B cell (primary cell): Measurements from ENCODE around the gene TMEM143. TPM values are rescaled to one million over a fixed set of nuclear protein-coding genes. Genes with fewer than 3 reads are reported as not detected.

ENCODE experiments used
- ATAC-seq: fragments of 200-7000 bp; cut with Tn5 transposase; one replicate; pipeline ENCODE4 v1.10.0; 2021; ENCODE audit warnings: low read depth, mild to moderate bottlenecking, moderate number of reproducible peaks, moderate library complexity
- CTCF ChIA-PET: fragments of 350-600 bp; sonication (Branson Sonifier 250); formaldehyde crosslinking; loops from one replicate; lab custom pipeline; 2021; ENCODE audit warnings: antibody characterized with exemption, inconsistent platforms; lab: Charles Lee
- POLR2A ChIA-PET: fragments of 350-600 bp; sonication (Branson Sonifier 250); formaldehyde crosslinking; loops from one replicate; lab custom pipeline; 2021; ENCODE audit warnings: antibody characterized with exemption; lab: Charles Lee
- DNase-seq: peaks from one replicate; pipeline ENCODE4 v3.0.0; 2013
- H2AFZ ChIP-seq: 2 replicates; pipeline ENCODE4 v1.6.1; 2012; ENCODE audit warnings: mild to moderate bottlenecking, low read depth, low read length; ENCODE audit not compliant: insufficient read depth, poor library complexity, severe bottlenecking
- H3K27ac ChIP-seq, 2 donors: 1 replicate in 1 of 2; 2 replicates in 1 of 2; pipeline ENCODE4 v1.5.1; 2012 to 2013; ENCODE audit warnings: low read length in 2 of 2, mild to moderate bottlenecking in 2 of 2, moderate library complexity in 1 of 2
- H3K27me3 ChIP-seq, 4 experiments: fragments of 200-600 bp in 1 of 4; sonication (generic) in 1 of 4; replicated peaks in 1 of 4; 1 replicate in 2 of 4; 2 replicates in 2 of 4; pipeline versions ENCODE4 v1.6.1 to v1.7.0; 2013 to 2016; ENCODE audit warnings: low read length in 3 of 4, mild to moderate bottlenecking in 2 of 4, mixed read lengths in 1 of 4, moderate library complexity in 1 of 4; ENCODE audit not compliant: insufficient read depth in 4 of 4, control insufficient read depth in 3 of 4; ENCODE audit errors: control extremely low read depth in 1 of 4
- H3K36me3 ChIP-seq, 2 experiments: replicated peaks in 1 of 2; 1 replicate in 1 of 2; 2 replicates in 1 of 2; pipeline versions ENCODE4 v1.6.1 to v1.7.1; 2013; ENCODE audit warnings: low read length in 1 of 2; ENCODE audit not compliant: insufficient read depth in 2 of 2, control insufficient read depth in 1 of 2; ENCODE audit errors: control extremely low read depth in 1 of 2, extremely low read depth in 1 of 2
- H3K4me1 ChIP-seq, 2 donors: fragments of 200-600 bp in 1 of 2; sonication (generic) in 1 of 2; 1 replicate in 1 of 2; 2 replicates in 1 of 2; pipeline versions ENCODE4 v1.5.1 to v1.6.1; 2013 to 2017; ENCODE audit warnings: low read length in 2 of 2; ENCODE audit not compliant: control insufficient read depth in 2 of 2, insufficient read depth in 2 of 2
- H3K4me2 ChIP-seq: replicated peaks from 2 replicates; pipeline ENCODE3; 2012; ENCODE audit warnings: mild to moderate bottlenecking, low read depth, low read length; ENCODE audit not compliant: poor library complexity, severe bottlenecking
- H3K4me3 ChIP-seq, 5 experiments: fragments of 200-600 bp in 1 of 5; sonication (generic) in 1 of 5; 1 replicate in 3 of 5; 2 replicates in 2 of 5; pipeline versions ENCODE4 v1.5.1 to v1.7.0; 2011 to 2016; ENCODE audit warnings: low read length in 4 of 5, mild to moderate bottlenecking in 4 of 5, low read depth in 2 of 5, control low read depth in 1 of 5, moderate library complexity in 1 of 5; ENCODE audit not compliant: insufficient read depth in 1 of 5; ENCODE audit errors: control extremely low read depth in 1 of 5, extremely low read depth in 1 of 5
- H3K79me2 ChIP-seq: fragments of 200-600 bp; sonication (generic); one replicate; pipeline ENCODE4 v1.6.0; 2016; ENCODE audit warnings: low read length; ENCODE audit not compliant: control insufficient read depth, insufficient read depth
- H3K9ac ChIP-seq: fragments of 200-600 bp; sonication (generic); 2 replicates; pipeline ENCODE4 v1.6.1; 2017; ENCODE audit warnings: mild to moderate bottlenecking, low read length, moderate library complexity
- H3K9me3 ChIP-seq, 3 donors: one replicate each; pipeline versions ENCODE4 v1.6.1 to v1.7.1; 2013; ENCODE audit warnings: low read length in 2 of 3; ENCODE audit not compliant: control insufficient read depth in 2 of 3, insufficient read depth in 1 of 3; ENCODE audit errors: control extremely low read depth in 1 of 3
- H4K20me1 ChIP-seq: 2 replicates; pipeline ENCODE4 v1.6.0; 2012; ENCODE audit warnings: mild to moderate bottlenecking, low read length; ENCODE audit not compliant: insufficient read depth, control insufficient read depth, poor library complexity, severe bottlenecking
- H3K27ac Mint-ChIP-seq: one replicate; pipeline ENCODE4 v1.8.0; 2021; ENCODE audit warnings: mixed read lengths
- H3K27me3 Mint-ChIP-seq: one replicate; pipeline ENCODE4 v1.8.0; 2021; ENCODE audit warnings: mixed read lengths
- H3K4me1 Mint-ChIP-seq: one replicate; pipeline ENCODE4 v1.8.0; 2021; ENCODE audit warnings: mixed read lengths
- H3K4me3 Mint-ChIP-seq: one replicate; pipeline ENCODE4 v1.8.0; 2021; ENCODE audit warnings: mixed read lengths
- H3K9me3 Mint-ChIP-seq: one replicate; pipeline ENCODE4 v1.8.0; 2022; ENCODE audit warnings: mixed read lengths; ENCODE audit not compliant: insufficient read depth
- CTCF ChIP-seq: fragments of 200-600 bp; IDR thresholded peaks from one replicate; pipeline ENCODE4 v1.8.0; 2022; ENCODE audit warnings: antibody characterized with exemption, mild to moderate bottlenecking
- EZH2 ChIP-seq: IDR thresholded peaks from 2 replicates; pipeline ENCODE4 v1.6.1; 2012; ENCODE audit warnings: borderline replicate concordance, low read depth, mild to moderate bottlenecking, moderate library complexity, low read length; ENCODE audit not compliant: insufficient read depth, poor library complexity, severe bottlenecking
- WGBS: methylation state at CpG from one replicate; pipeline ENCODE4 v1.1.5; 2013; ENCODE audit warnings: missing lambda C conversion rate; ENCODE audit not compliant: insufficient coverage; 5-methylcytosine and 5-hydroxymethylcytosine counted together
- intact Hi-C: fragments of 100-400 bp; cut with micrococcal nuclease; formaldehyde crosslinking; loops from one replicate; pipeline ENCODE4 v1.10.0; 2022
- polyA plus RNA-seq: library from polyadenylated mRNA; depleted of rRNA; stranded (reverse); fragments of >200 nt; gene quantifications from 2 replicates; pipeline ENCODE4 v1.2.3, GENCODE V29; 2012
- total RNA-seq, 2 donors: library from RNA; stranded (reverse); fragments of 120-200 nt in 1 of 2; gene quantifications; 1 replicate in 1 of 2; 2 replicates in 1 of 2; pipeline versions ENCODE4 v1.2.3 to v1.2.4, GENCODE V29; 2013 to 2022

The TMEM143 gene
- total and polyA plus RNA-seq, 2 donors (not counting 1 experiment from before 2014, with no cell fraction given): 30.0 to 34.3 TPM

- Mint-ChIP-seq H3K27ac (peak overlapping the region; percentile 10), H3K4me1 (peaks cover 28% of the 10 kb centered on the region), H3K4me3 (peak overlapping the region; percentile 74), H3K9me3 (no peaks in the 10 kb centered on the region), H3K27me3 (peaks cover 17% of the 10 kb centered on the region)
- Histone ChIP-seq H3K9me3 (peaks cover 0 to 25% (median 0%) of the 10 kb centered on the region in 3 donors), H3K27ac (no peak overlapping the region), H3K4me1 (peaks cover 27 to 28% of the 10 kb centered on the region in 2 donors), H3K4me3 (no peak overlapping the region), H3K79me2 (no peaks in the 10 kb centered on the region), H2AFZ (no peak overlapping the region), H3K9ac (no peak overlapping the region), H4K20me1 (no peaks in the 10 kb centered on the region), H3K36me3 (no peaks in the 10 kb centered on the region), H3K4me2 (no peak overlapping the region), H3K27me3 (peaks cover 0 to 28% (median 19%) of the 10 kb centered on the region in 4 experiments)
- DNase-seq (peak; percentile 53), ATAC-seq (peak; percentile 22)
- 49% methylated on average over 10 of the region's 14 CpGs for WGBS
- CTCF ChIA-PET: interaction anchor here (0.5 to 2.4 kb wide), 5 partner anchors 9 to 554 kb away, joined by 3 to 19 read pairs (median 3); partner anchors contain the start of gene KDELR1
- POLR2A ChIA-PET: interaction anchor here (0.7 kb wide), 1 partner anchor 17 kb away, joined by 4 read pairs; no protein-coding TSS in a partner anchor
- intact Hi-C loops: loop anchor here (1.0 kb wide), 1 partner anchor 36 kb away; the partner anchor contains the start of gene SYNGR4
- TF ChIP-seq EZH2: no peak
- no peak for TF ChIP-seq CTCF
These were observed 36.4 kb upstream of the TMEM143 start for GRCh38 chr19:48400018-48400742.
